GM23248 (cell line): ENCODE measurements around the gene ZNF385B.

Source experiments
- EZH2 ChIP-seq: fragments of 200-600 bp; sonication (generic); IDR thresholded peaks from 2 replicates; pipeline ENCODE4 v1.6.1; 2018; ENCODE audit warnings: antibody characterized with exemption, mild to moderate bottlenecking; ENCODE audit not compliant: insufficient read depth, poor library complexity, severe bottlenecking
- EZH2phosphoT487 ChIP-seq: fragments of 200-600 bp; sonication (generic); IDR thresholded peaks from 2 replicates; pipeline ENCODE4 v1.6.1; 2018; ENCODE audit warnings: antibody characterized with exemption, moderate library complexity, mild to moderate bottlenecking, low read depth; ENCODE audit not compliant: insufficient read depth

- TF ChIP-seq EZH2phosphoT487 (no peak), EZH2 (no peak)
Observed at GRCh38 chr2:179857236-179857635, 4.2 kb downstream of the ZNF385B start.
